ENCODE results near the gene RBM19.

- TF ChIP-seq CTCF (IDR thresholded peaks at IDR 0.05; ENCODE audit: low read length) (no peak), EZH2 (optimal IDR thresholded peaks at IDR 0.05; ENCODE audit: low read depth, low read length) (no peak), EZH2phosphoT487 (IDR thresholded peaks at IDR 0.05; ENCODE audit: low read length) (no peak)
These were observed 95.2 kb downstream of the RBM19 start for GRCh38 chr12:113870890-113871289.
